Measurements from ENCODE around the gene FKBP15. TPM values are rescaled to one million over a fixed set of nuclear protein-coding genes. Genes with fewer than 3 reads are reported as not detected.

FKBP15 gene
- total and polyA plus RNA-seq, 2 of the 4 experiments (the other 2 are of a cell fraction): 20.4 to 25.5 TPM

DNA sequence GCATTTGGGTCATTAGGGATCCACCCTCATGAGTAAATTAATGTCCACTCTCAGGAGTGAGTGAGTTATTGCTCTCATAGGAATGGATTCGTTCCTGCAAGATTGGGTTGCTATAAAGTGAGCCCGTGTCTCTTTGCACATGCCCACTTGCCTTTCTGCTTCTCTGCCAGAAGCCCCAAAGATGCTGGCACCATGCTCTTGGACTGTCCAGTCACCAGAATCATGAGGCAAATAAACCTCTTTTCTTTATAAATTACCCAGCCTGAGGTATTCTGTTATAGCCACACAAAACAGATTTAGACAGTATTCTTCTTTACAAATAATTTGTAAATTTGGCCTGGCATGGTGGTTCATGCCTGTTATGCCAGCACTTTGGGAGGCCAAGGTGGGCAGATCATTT is 29.7 kb upstream of the FKBP15 start:
- Histone ChIP-seq H3K9me3 (ENCODE audit: control insufficient read depth, insufficient read depth, low read length) (peaks cover 2% of the 10 kb centered on the region; the same call in 1 of the 2 replicates), H3K4me2 (ENCODE audit: low read depth, low read length) (no peak overlapping the region), H2AK9ac (replicated peaks; ENCODE audit: low read depth, low read length, poor library complexity) (no peak overlapping the region), H4K91ac (ENCODE audit: insufficient read depth, low read depth, low read length) (no peak overlapping the region), H3K56ac (ENCODE audit: extremely low read depth, insufficient read depth, low read length) (no peak overlapping the region), H3K27me3 (ENCODE audit: control insufficient read depth, insufficient read depth, low read length) (no peaks in the 10 kb centered on the region), H2BK5ac (ENCODE audit: low read depth, low read length, poor library complexity, severe bottlenecking) (no peak overlapping the region), H2BK15ac (ENCODE audit: low read depth, low read length) (no peak overlapping the region), H3K9me1 (ENCODE audit: insufficient read depth, low read length) (no peaks in the 10 kb centered on the region), H3K4me3 (ENCODE audit: insufficient read depth, low read depth, low read length) (no peak overlapping the region), H3K4me1 (ENCODE audit: control insufficient read depth, insufficient read depth, low read length) (no peaks in the 10 kb centered on the region), H4K8ac (ENCODE audit: low read depth in 2 of 2, low read length in 2 of 2) (no peak overlapping the region), H3K18ac (ENCODE audit: low read depth, low read length) (no peak overlapping the region), H3K79me1 (ENCODE audit: low read depth in 1 of 2, low read length in 2 of 2) (peaks cover 10 to 31% of the 10 kb centered on the region in 2 experiments; a peak in 3 of 4 replicates), H2BK20ac (ENCODE audit: low read depth, low read length) (no peak overlapping the region), H2AK5ac (ENCODE audit: low read depth, low read length) (no peak overlapping the region), H4K5ac (ENCODE audit: low read depth, low read length) (no peak overlapping the region), H2AFZ (replicated peaks; ENCODE audit: low read length, poor library complexity) (no peak overlapping the region), H3K14ac (replicated peaks; ENCODE audit: low read depth, low read length) (no peak overlapping the region), H3K36me3 (ENCODE audit: control insufficient read depth, insufficient read depth, low read length) (peaks cover 2% of the 10 kb centered on the region; the same call in 1 of the 2 replicates), H2BK120ac (ENCODE audit: low read depth, low read length) (no peak overlapping the region), H3K23ac (ENCODE audit: low read depth, low read length) (no peak overlapping the region), H4K20me1 (ENCODE audit: insufficient read depth, low read length) (peaks cover 4% of the 10 kb centered on the region), H3K27ac (ENCODE audit: insufficient read depth, low read length) (no peak overlapping the region), H3K4ac (ENCODE audit: low read depth, low read length) (no peak overlapping the region), H3K9ac (ENCODE audit: low read depth, low read length) (no peak overlapping the region)
- ChIA-PET POLR2A (ENCODE audit: unreplicated experiment) (no interaction called here), CTCF (interaction anchor here (0.5 kb wide), 1 partner anchor 434 kb away, joined by 3 read pairs; no protein-coding TSS in a partner anchor)
- no TSS peak for BruUV-seq (replicated peaks)
- no peak for TF ChIP-seq CEBPB (IDR thresholded peaks at IDR 0.05; ENCODE audit: low read depth, low read length)
- TF ChIP-seq BHLHE40 (IDR thresholded peaks at IDR 0.05; ENCODE audit: low read depth, low read length): no peak
- no peak for TF ChIP-seq RFX5 (IDR thresholded peaks at IDR 0.05; ENCODE audit: low read depth, low read length)
- no peak for TF ChIP-seq FOS (IDR thresholded peaks at IDR 0.05; ENCODE audit: low read depth, low read length)
- TF ChIP-seq, protein P1, sequence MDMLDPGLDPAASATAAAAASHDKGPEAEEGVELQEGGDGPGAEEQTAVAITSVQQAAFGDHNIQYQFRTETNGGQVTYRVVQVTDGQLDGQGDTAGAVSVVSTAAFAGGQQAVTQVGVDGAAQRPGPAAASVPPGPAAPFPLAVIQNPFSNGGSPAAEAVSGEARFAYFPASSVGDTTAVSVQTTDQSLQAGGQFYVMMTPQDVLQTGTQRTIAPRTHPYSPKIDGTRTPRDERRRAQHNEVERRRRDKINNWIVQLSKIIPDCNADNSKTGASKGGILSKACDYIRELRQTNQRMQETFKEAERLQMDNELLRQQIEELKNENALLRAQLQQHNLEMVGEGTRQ (IDR thresholded peaks at IDR 0.05; ENCODE audit: low read depth, low read length): no peak
- no peak for TF ChIP-seq MAFK (IDR thresholded peaks at IDR 0.05; ENCODE audit: low read depth, low read length)
- TF ChIP-seq, protein P2, sequence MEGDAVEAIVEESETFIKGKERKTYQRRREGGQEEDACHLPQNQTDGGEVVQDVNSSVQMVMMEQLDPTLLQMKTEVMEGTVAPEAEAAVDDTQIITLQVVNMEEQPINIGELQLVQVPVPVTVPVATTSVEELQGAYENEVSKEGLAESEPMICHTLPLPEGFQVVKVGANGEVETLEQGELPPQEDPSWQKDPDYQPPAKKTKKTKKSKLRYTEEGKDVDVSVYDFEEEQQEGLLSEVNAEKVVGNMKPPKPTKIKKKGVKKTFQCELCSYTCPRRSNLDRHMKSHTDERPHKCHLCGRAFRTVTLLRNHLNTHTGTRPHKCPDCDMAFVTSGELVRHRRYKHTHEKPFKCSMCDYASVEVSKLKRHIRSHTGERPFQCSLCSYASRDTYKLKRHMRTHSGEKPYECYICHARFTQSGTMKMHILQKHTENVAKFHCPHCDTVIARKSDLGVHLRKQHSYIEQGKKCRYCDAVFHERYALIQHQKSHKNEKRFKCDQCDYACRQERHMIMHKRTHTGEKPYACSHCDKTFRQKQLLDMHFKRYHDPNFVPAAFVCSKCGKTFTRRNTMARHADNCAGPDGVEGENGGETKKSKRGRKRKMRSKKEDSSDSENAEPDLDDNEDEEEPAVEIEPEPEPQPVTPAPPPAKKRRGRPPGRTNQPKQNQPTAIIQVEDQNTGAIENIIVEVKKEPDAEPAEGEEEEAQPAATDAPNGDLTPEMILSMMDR (conservative IDR thresholded peaks at IDR 0.05; ENCODE audit: low read depth, low read length): no peak
- no peak for TF ChIP-seq RAD21 (IDR thresholded peaks at IDR 0.05; ENCODE audit: low read length)
- ATAC-seq (ENCODE audit: low read depth) (no peak), DNase-seq (no peak)
- in situ Hi-C loops (cut with MboI; ENCODE audit: low sequenced_read_pairs): no loop called here
- intact Hi-C loops (cut with micrococcal nuclease): no loop called here
- WGBS, 2 experiments (ENCODE audit: extremely low coverage in 2 of 2, insufficient read length in 1 of 2): no CpG with 5 or more reads among the region's 2 CpGs
- dilution Hi-C loops (cut with HindIII; ENCODE audit: low sequenced_read_pairs, unreplicated experiment): no loop called here

Measured in IMR-90 (cell line).